GM10248 (cell line): Measurements from ENCODE around the gene STARD13.

Source experiments
- CTCF ChIA-PET: fragments of 300-600 bp; sonication (Branson Sonifier 250); formaldehyde crosslinking; extraction: SDS; loops from one replicate; lab custom pipeline; 2021; ENCODE audit warnings: antibody characterized with exemption; lab: Yijun Ruan, JAX
- POLR2A ChIA-PET: fragments of 350-650 bp; sonication (Branson Sonifier 250); formaldehyde crosslinking; extraction: SDS; loops from one replicate; lab custom pipeline; 2020; ENCODE audit warnings: antibody characterized with exemption; lab: Yijun Ruan, JAX
- DNase-seq: peaks from one replicate; pipeline ENCODE4 v3.0.0; 2012; ENCODE audit errors: extremely low spot score
- TF ChIP-seq, protein P1 (sequence below): IDR thresholded peaks from 2 replicates; pipeline ENCODE4 v1.5.1; 2012; ENCODE audit warnings: mild to moderate bottlenecking, low read depth; ENCODE audit errors: extremely low read depth, missing control alignments, control extremely low read depth

STARD13 gene

DNA sequence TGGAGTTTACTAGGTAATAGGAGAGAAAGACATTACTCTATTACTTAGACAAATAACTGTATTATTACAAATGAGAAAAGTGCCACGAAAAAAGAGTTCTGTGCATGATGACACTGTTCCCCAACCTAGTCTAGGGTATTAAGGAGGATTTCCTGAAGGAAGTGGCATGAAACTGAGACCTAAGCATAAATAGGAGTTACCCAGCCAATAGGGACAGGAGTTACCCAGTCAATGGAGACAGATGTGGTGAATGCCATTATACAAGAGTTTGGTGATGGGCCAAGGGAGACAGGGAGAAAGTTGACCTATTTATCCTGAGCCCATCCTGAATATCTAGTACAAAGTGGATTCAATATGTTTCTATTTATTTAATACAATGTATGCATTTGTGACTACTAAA is 203.9 kb downstream of the STARD13 start:
- POLR2A ChIA-PET: no interaction called here

DNA sequence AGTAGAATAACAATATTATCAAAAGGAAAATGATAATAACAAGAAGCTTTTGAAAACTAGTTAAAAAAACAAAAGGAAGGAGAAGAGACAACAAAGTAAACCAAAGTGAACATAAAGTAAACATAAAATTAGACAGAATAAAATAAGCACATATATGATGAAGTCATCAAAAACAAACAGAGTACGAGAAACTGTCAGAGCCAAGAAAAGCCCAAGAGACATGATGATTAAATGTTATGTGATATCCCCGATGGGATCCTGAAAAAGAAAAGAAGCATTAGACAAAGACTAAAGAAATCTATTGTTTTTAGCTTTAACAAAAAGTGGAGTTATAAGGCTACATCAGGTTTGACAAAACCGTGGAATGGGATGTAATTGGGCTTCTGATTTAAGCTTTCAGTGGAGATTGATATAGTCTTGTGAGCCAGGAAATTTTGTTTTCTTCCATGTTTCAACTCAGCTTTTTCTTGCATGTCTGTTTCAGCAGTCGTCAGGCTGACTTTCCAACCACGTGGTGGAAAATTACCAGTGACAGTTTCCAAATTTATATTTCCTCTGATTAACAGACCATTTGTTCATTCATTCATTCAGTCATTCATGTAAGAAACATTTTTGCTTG is 204.5 kb downstream of the STARD13 start:
- TF ChIP-seq, protein P1, sequence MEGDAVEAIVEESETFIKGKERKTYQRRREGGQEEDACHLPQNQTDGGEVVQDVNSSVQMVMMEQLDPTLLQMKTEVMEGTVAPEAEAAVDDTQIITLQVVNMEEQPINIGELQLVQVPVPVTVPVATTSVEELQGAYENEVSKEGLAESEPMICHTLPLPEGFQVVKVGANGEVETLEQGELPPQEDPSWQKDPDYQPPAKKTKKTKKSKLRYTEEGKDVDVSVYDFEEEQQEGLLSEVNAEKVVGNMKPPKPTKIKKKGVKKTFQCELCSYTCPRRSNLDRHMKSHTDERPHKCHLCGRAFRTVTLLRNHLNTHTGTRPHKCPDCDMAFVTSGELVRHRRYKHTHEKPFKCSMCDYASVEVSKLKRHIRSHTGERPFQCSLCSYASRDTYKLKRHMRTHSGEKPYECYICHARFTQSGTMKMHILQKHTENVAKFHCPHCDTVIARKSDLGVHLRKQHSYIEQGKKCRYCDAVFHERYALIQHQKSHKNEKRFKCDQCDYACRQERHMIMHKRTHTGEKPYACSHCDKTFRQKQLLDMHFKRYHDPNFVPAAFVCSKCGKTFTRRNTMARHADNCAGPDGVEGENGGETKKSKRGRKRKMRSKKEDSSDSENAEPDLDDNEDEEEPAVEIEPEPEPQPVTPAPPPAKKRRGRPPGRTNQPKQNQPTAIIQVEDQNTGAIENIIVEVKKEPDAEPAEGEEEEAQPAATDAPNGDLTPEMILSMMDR: no peak
- POLR2A ChIA-PET: no interaction called here
- CTCF ChIA-PET: interaction anchor here (1.3 to 1.4 kb wide), 2 partner anchors 9 to 147 kb away, joined by 3 read pairs; no protein-coding TSS in a partner anchor
- no peak for DNase-seq

More for the DNA sequence above, 203.9 kb downstream of the STARD13 start:
- TF ChIP-seq, protein P1: no peak
- CTCF ChIA-PET: interaction anchor here (1.3 to 1.4 kb wide), 2 partner anchors 9 to 146 kb away, joined by 3 read pairs; no protein-coding TSS in a partner anchor
- no peak for DNase-seq

GRCh38 chr13:33079960-33080359 is 205.6 kb downstream of the STARD13 start:
- TF ChIP-seq, protein P1: no peak
- peak; percentile 37 for DNase-seq
- ChIA-PET POLR2A (no interaction called here), CTCF (no interaction called here)

DNA sequence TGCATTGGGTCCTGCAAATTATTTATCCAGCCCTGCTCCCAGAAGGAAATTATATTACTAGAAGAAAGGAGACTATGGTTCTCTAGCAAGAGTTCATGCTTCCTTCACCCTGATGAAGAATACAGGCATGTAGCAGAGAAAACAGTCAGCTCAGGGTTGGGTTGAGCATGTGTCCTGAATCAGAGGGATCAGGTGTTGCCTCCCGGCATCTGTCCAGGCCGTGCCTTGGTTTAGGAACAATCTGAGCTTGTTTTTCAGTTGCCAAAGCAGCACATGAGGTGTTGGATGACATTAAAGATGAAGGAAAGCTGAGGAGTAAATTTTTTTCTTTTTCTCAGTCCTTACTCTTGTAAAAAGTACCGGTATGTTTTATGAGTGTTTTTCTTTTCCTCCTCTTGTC is 207.3 kb downstream of the STARD13 start:
- ChIA-PET CTCF (interaction anchor here (1.2 to 1.5 kb wide), 4 partner anchors 8 to 38 kb away, joined by 3 to 4 read pairs (median 4); no protein-coding TSS in a partner anchor), POLR2A (no interaction called here)
- TF ChIP-seq, protein P1: no peak
- no peak for DNase-seq

- TF ChIP-seq, protein P1: no peak
- DNase-seq: no peak
- POLR2A ChIA-PET: no interaction called here
- CTCF ChIA-PET: interaction anchor here (0.8 to 1.6 kb wide), 7 partner anchors 19 to 647 kb away, joined by 3 to 4 read pairs (median 3); no protein-coding TSS in a partner anchor
These were observed 209.3 kb downstream of the STARD13 start for GRCh38 chr13:33076001-33076992.

- no peak for DNase-seq
- TF ChIP-seq, protein P1: no peak
- POLR2A ChIA-PET: no interaction called here
- CTCF ChIA-PET: interaction anchor here (1.4 kb wide), 1 partner anchor 36 kb away, joined by 4 read pairs; no protein-coding TSS in a partner anchor
These were observed 212.2 kb downstream of the STARD13 start for GRCh38 chr13:33073338-33073737.
